ENCODE results near the gene CNKSR1.

The CNKSR1 gene, protein sequence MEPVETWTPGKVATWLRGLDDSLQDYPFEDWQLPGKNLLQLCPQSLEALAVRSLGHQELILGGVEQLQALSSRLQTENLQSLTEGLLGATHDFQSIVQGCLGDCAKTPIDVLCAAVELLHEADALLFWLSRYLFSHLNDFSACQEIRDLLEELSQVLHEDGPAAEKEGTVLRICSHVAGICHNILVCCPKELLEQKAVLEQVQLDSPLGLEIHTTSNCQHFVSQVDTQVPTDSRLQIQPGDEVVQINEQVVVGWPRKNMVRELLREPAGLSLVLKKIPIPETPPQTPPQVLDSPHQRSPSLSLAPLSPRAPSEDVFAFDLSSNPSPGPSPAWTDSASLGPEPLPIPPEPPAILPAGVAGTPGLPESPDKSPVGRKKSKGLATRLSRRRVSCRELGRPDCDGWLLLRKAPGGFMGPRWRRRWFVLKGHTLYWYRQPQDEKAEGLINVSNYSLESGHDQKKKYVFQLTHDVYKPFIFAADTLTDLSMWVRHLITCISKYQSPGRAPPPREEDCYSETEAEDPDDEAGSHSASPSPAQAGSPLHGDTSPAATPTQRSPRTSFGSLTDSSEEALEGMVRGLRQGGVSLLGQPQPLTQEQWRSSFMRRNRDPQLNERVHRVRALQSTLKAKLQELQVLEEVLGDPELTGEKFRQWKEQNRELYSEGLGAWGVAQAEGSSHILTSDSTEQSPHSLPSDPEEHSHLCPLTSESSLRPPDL

GRCh38 chr1:26177182-26177684, at the start of gene CNKSR1:
Gene CNKSR1, plus strand, starts transcription at chr1:26177491. Its CDS starts 57 bp downstream, at chr1:26177548.
- Histone ChIP-seq H3K36me3 (ENCODE audit: control insufficient read depth in 2 of 2, insufficient read depth in 2 of 2, low read length in 2 of 2) (peaks cover 7 to 10% of the 10 kb centered on the region in 2 donors), H3K27me3 (ENCODE audit: control insufficient read depth in 2 of 2, insufficient read depth in 2 of 2, low read length in 2 of 2) (no peaks in the 10 kb centered on the region), H3K4me3 (ENCODE audit: low read length in 2 of 2) (peak within 1 kb of the TSS; percentile 61 to 73), H3K27ac (ENCODE audit: low read depth in 2 of 2, low read length in 2 of 2) (peak within 1 kb of the TSS; percentile 76 to 89), H3K9ac (ENCODE audit: low read depth in 1 of 2, low read length in 2 of 2) (peak within 1 kb of the TSS; percentile 68 to 80), H3K4me1 (ENCODE audit: control insufficient read depth in 2 of 2, insufficient read depth in 2 of 2, low read length in 2 of 2) (peaks cover 8 to 13% of the 10 kb centered on the region in 2 donors), H3K9me3 (ENCODE audit: control insufficient read depth in 2 of 2, low read length in 2 of 2) (no peaks in the 10 kb centered on the region)

DNA sequence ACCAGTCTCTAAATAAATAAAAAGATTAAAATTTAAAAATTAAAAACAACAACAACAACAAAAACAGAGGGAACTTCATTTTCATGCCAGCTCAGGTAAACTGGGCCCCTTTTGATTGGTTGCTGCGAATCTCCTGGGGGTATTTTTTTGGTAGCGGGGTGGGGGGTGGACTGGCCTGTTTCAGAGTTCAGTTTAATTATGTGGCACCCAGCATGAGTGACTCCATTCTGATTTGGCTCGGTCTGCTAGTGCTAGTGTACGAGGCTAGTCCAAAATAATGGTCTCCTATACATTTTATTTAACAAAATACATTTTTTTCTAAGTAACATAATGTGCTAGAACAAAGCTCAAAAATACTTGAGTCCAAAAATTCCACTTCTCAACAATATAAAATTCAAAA, 47.5 kb upstream of the CNKSR1 start:
- Histone ChIP-seq H3K9ac (ENCODE audit: low read depth in 1 of 2, low read length in 2 of 2) (no peak overlapping the region), H3K9me3 (ENCODE audit: control insufficient read depth in 2 of 2, low read length in 2 of 2) (no peaks in the 10 kb centered on the region), H3K27me3 (ENCODE audit: control insufficient read depth in 2 of 2, insufficient read depth in 2 of 2, low read length in 2 of 2) (no peaks in the 10 kb centered on the region), H3K4me1 (ENCODE audit: control insufficient read depth in 2 of 2, insufficient read depth in 2 of 2, low read length in 2 of 2) (peaks cover 3 to 30% of the 10 kb centered on the region in 2 donors), H3K36me3 (ENCODE audit: control insufficient read depth in 2 of 2, insufficient read depth in 2 of 2, low read length in 2 of 2) (no peaks in the 10 kb centered on the region), H3K27ac (ENCODE audit: low read depth in 2 of 2, low read length in 2 of 2) (no peak overlapping the region), H3K4me3 (ENCODE audit: low read length in 2 of 2) (no peak overlapping the region)

GRCh38 chr1:26130695-26131094, 46.6 kb upstream of the CNKSR1 start:
- Histone ChIP-seq H3K36me3 (ENCODE audit: control insufficient read depth in 2 of 2, insufficient read depth in 2 of 2, low read length in 2 of 2) (no peaks in the 10 kb centered on the region), H3K9ac (ENCODE audit: low read depth in 1 of 2, low read length in 2 of 2) (no peak overlapping the region), H3K4me1 (ENCODE audit: control insufficient read depth in 2 of 2, insufficient read depth in 2 of 2, low read length in 2 of 2) (peaks cover 3 to 27% of the 10 kb centered on the region in 2 donors), H3K4me3 (ENCODE audit: low read length in 2 of 2) (no peak overlapping the region), H3K27ac (ENCODE audit: low read depth in 2 of 2, low read length in 2 of 2) (no peak overlapping the region), H3K9me3 (ENCODE audit: control insufficient read depth in 2 of 2, low read length in 2 of 2) (no peaks in the 10 kb centered on the region), H3K27me3 (ENCODE audit: control insufficient read depth in 2 of 2, insufficient read depth in 2 of 2, low read length in 2 of 2) (no peaks in the 10 kb centered on the region)

GRCh38 chr1:26132128-26132833, 45.0 kb upstream of the CNKSR1 start:
- H3K4me3 ChIP-seq (ENCODE audit: low read length in 2 of 2): no peak overlapping the region

DNA sequence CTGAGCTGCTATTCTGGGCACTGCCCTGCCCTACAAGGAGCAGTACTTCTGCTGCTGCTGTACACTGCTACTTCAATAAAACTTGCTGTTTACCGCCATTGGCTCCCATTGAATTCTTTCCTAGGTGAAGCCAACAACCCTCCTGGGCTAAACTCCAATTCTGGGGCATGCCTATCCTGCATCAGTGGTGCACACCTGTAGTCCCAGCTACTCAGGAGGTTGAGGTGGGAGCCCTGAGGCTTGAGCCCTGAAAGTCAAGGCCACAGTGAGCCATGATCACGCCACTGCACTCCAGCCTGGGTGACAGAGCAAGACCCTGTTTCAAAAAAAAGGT, 44.5 kb upstream of the CNKSR1 start:
- Histone ChIP-seq H3K27me3 (ENCODE audit: control insufficient read depth in 2 of 2, insufficient read depth in 2 of 2, low read length in 2 of 2) (no peaks in the 10 kb centered on the region), H3K4me1 (ENCODE audit: control insufficient read depth in 2 of 2, insufficient read depth in 2 of 2, low read length in 2 of 2) (peaks cover 3 to 20% of the 10 kb centered on the region in 2 donors), H3K27ac (ENCODE audit: low read depth in 2 of 2, low read length in 2 of 2) (no peak overlapping the region), H3K9ac (ENCODE audit: low read depth in 1 of 2, low read length in 2 of 2) (no peak overlapping the region), H3K36me3 (ENCODE audit: control insufficient read depth in 2 of 2, insufficient read depth in 2 of 2, low read length in 2 of 2) (no peaks in the 10 kb centered on the region), H3K4me3 (ENCODE audit: low read length in 2 of 2) (no peak overlapping the region), H3K9me3 (ENCODE audit: control insufficient read depth in 2 of 2, low read length in 2 of 2) (no peaks in the 10 kb centered on the region)

More at GRCh38 chr1:26132128-26132833, 45.0 kb upstream of the CNKSR1 start:
- no peaks in the 10 kb centered on the region for H3K36me3 ChIP-seq (ENCODE audit: control insufficient read depth in 2 of 2, insufficient read depth in 2 of 2, low read length in 2 of 2)
- no peaks in the 10 kb centered on the region for H3K9me3 ChIP-seq (ENCODE audit: control insufficient read depth in 2 of 2, low read length in 2 of 2)
- no peak overlapping the region for H3K27ac ChIP-seq (ENCODE audit: low read depth in 2 of 2, low read length in 2 of 2)
- no peak overlapping the region for H3K9ac ChIP-seq (ENCODE audit: low read depth in 1 of 2, low read length in 2 of 2)
- peaks cover 3 to 24% of the 10 kb centered on the region in 2 donors for H3K4me1 ChIP-seq (ENCODE audit: control insufficient read depth in 2 of 2, insufficient read depth in 2 of 2, low read length in 2 of 2)
- no peaks in the 10 kb centered on the region for H3K27me3 ChIP-seq (ENCODE audit: control insufficient read depth in 2 of 2, insufficient read depth in 2 of 2, low read length in 2 of 2)

- H3K27me3 ChIP-seq (ENCODE audit: control insufficient read depth in 2 of 2, insufficient read depth in 2 of 2, low read length in 2 of 2): no peaks in the 10 kb centered on the region
- no peaks in the 10 kb centered on the region for H3K36me3 ChIP-seq (ENCODE audit: control insufficient read depth in 2 of 2, insufficient read depth in 2 of 2, low read length in 2 of 2)
- no peak overlapping the region for H3K4me3 ChIP-seq (ENCODE audit: low read length in 2 of 2)
These were observed 42.8 kb upstream of the CNKSR1 start for GRCh38 chr1:26134466-26134865.

DNA sequence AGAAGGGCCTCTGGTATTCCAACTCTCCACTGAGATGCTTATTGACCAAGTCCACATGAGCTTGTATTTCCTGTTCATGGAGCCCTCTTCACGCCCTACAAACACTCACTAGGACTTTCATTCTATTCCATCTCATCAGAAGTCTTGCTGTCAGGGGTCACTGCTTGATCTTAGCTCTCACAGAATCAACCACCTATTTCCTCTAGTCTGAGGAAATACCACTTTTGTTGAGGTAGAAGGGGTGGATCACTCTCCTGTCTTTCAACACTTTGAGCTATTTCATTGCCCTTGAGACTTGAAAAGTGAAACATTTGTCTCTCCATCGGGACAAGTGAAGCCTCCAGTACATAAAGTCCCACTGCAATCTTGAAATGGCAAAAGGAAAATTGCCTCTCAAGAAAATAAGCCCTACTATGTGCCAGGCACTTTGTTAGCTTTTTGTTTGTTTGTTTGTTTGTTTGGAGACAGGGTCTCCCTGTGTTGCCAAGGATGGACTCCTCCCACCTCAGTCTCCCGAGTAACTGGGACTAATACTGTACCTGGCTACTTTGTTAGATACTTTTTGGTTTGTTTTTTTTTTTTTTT, 38.2 kb upstream of the CNKSR1 start:
- Histone ChIP-seq H3K36me3 (ENCODE audit: control insufficient read depth in 2 of 2, insufficient read depth in 2 of 2, low read length in 2 of 2) (no peaks in the 10 kb centered on the region), H3K4me1 (ENCODE audit: control insufficient read depth in 2 of 2, insufficient read depth in 2 of 2, low read length in 2 of 2) (no peaks in the 10 kb centered on the region), H3K9ac (ENCODE audit: low read depth in 1 of 2, low read length in 2 of 2) (no peak overlapping the region), H3K27ac (ENCODE audit: low read depth in 2 of 2, low read length in 2 of 2) (no peak overlapping the region), H3K27me3 (ENCODE audit: control insufficient read depth in 2 of 2, insufficient read depth in 2 of 2, low read length in 2 of 2) (no peaks in the 10 kb centered on the region), H3K4me3 (ENCODE audit: low read length in 2 of 2) (no peak overlapping the region), H3K9me3 (ENCODE audit: control insufficient read depth in 2 of 2, low read length in 2 of 2) (no peaks in the 10 kb centered on the region)

More at GRCh38 chr1:26134466-26134865, 42.8 kb upstream of the CNKSR1 start:
- H3K27ac ChIP-seq (ENCODE audit: low read depth in 2 of 2, low read length in 2 of 2): no peak overlapping the region
- H3K9me3 ChIP-seq (ENCODE audit: control insufficient read depth in 2 of 2, low read length in 2 of 2): no peaks in the 10 kb centered on the region
- peaks cover 0 to 7% of the 10 kb centered on the region in 2 donors for H3K4me1 ChIP-seq (ENCODE audit: control insufficient read depth in 2 of 2, insufficient read depth in 2 of 2, low read length in 2 of 2)
- no peak overlapping the region for H3K9ac ChIP-seq (ENCODE audit: low read depth in 1 of 2, low read length in 2 of 2)

- H3K9ac ChIP-seq (ENCODE audit: low read depth in 1 of 2, low read length in 2 of 2): no peak overlapping the region
- H3K4me3 ChIP-seq (ENCODE audit: low read length in 2 of 2): no peak overlapping the region
- no peak overlapping the region for H3K27ac ChIP-seq (ENCODE audit: low read depth in 2 of 2, low read length in 2 of 2)
- H3K9me3 ChIP-seq (ENCODE audit: control insufficient read depth in 2 of 2, low read length in 2 of 2): no peaks in the 10 kb centered on the region
- no peaks in the 10 kb centered on the region for H3K36me3 ChIP-seq (ENCODE audit: control insufficient read depth in 2 of 2, insufficient read depth in 2 of 2, low read length in 2 of 2)
- peaks cover 0 to 2% of the 10 kb centered on the region in 2 donors for H3K27me3 ChIP-seq (ENCODE audit: control insufficient read depth in 2 of 2, insufficient read depth in 2 of 2, low read length in 2 of 2)
- peaks cover 0 to 2% of the 10 kb centered on the region in 2 donors for H3K4me1 ChIP-seq (ENCODE audit: control insufficient read depth in 2 of 2, insufficient read depth in 2 of 2, low read length in 2 of 2)
These were observed 35.1 kb upstream of the CNKSR1 start for GRCh38 chr1:26142159-26142558.

DNA sequence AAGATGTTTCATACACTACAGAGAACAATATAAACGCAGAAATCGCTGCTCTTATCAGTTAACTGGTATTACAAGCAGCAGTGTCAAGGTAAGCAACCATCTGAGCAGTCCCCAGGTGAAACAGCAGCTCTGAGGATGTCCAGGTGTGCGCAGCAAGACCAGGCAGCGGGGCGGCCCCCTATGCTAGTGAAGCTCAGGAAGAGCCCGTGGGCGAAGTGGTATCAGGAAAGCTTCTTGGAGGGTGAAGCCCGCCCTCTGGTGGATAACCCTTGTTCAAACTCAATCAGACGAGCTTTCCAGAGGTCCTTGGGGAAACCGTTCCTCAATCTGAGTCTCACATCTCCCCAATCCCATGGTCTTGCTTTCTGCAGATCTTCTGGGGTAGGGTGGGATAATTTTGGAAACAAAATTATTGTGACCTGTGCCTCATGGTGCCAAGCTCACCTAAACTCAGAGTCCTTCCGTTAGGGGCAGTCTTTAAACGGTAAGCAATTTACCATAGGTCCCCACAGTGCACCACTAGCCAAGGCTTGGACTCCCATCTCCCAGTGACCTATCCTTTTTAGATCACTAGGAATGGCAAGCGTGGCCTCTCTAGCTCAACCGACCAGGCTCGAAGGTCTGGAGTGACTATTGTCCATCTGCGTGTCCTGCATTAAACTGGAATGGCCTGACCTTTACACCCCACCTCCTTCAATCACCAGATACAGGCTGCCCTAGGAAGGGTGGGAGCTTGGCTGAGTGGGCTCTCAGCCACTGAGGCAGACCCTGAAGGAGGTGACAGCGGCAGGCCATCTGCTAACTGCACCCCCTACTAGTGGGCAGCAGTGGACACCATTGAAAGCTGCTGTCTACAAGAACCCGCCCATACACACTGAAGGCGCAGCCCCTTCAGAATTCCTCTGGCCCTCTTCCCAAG, 32.0 kb upstream of the CNKSR1 start:
- Histone ChIP-seq H3K9ac (ENCODE audit: low read depth in 1 of 2, low read length in 2 of 2) (no peak overlapping the region), H3K36me3 (ENCODE audit: control insufficient read depth in 2 of 2, insufficient read depth in 2 of 2, low read length in 2 of 2) (no peaks in the 10 kb centered on the region), H3K27me3 (ENCODE audit: control insufficient read depth in 2 of 2, insufficient read depth in 2 of 2, low read length in 2 of 2) (peaks cover 0 to 6% of the 10 kb centered on the region in 2 donors), H3K4me3 (ENCODE audit: low read length in 2 of 2) (no peak overlapping the region), H3K4me1 (ENCODE audit: control insufficient read depth in 2 of 2, insufficient read depth in 2 of 2, low read length in 2 of 2) (peaks cover 0 to 2% of the 10 kb centered on the region in 2 donors), H3K27ac (ENCODE audit: low read depth in 2 of 2, low read length in 2 of 2) (no peak overlapping the region), H3K9me3 (ENCODE audit: control insufficient read depth in 2 of 2, low read length in 2 of 2) (no peaks in the 10 kb centered on the region)

Measured in mucosa of rectum (tissue), 2 donors.